Measurements from ENCODE around the gene FHDC1.

The FHDC1 gene

DNA sequence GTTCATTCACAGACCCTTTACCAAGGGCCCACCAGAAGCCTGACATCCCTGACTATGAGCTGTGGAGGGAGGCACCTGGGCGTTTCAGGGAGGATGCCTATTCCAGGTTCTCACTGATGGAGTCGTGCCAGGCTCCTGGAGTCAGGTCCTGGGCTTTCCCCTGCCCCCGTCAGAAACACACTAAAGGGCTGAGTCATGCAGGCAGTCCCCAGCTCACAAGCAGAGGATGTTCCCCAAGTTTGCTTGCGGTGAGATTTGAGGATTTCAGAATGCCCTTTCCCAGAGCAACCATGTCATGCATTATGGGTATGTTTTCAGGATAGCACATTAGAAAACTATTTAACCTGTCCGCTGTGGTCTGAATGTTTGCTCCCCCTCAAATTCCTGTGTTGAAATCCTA lies 45.2 kb downstream of the FHDC1 start:
- no peak overlapping the region for H3K27ac ChIP-seq (ENCODE audit: low read depth, low read length, poor library complexity, severe bottlenecking)
- H3K4me2 ChIP-seq (ENCODE audit: low read length) = no peak overlapping the region
- H3K4me3 ChIP-seq (ENCODE audit: low read depth, low read length, poor library complexity, severe bottlenecking) = no peak overlapping the region

DNA sequence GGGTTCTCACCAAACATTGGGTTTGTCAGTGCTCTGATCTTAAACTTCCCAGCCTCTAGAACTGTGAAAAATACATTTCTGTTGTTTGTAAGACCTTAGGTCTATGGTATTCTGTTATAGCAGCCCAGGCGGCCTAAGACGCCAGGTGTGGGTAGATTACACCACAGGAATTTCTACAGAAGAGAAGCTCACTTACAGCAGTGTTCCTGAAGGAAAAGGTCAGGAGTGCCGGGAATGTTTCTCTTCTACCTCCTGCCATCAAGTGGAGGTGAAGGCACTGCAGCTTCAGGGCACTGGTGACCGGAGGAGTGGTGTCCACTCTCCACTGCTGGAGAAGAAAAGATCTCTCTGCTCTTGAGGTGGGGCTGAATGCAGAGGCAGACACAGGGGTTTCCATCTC lies 45.7 kb downstream of the FHDC1 start:
- Histone ChIP-seq H3K9me2 (ENCODE audit: low read depth, low read length) (no peaks in the 10 kb centered on the region), H3K27ac (ENCODE audit: low read depth, low read length, poor library complexity, severe bottlenecking) (no peak overlapping the region), H3K9ac (ENCODE audit: low read length) (no peak overlapping the region), H4K20me1 (ENCODE audit: insufficient read depth, low read length) (no peaks in the 10 kb centered on the region), H3K79me2 (ENCODE audit: insufficient read depth, low read length) (no peaks in the 10 kb centered on the region), H2AFZ (ENCODE audit: low read length) (no peak overlapping the region), H3K9me3 (ENCODE audit: low read length) (no peaks in the 10 kb centered on the region), H3K4me1 (ENCODE audit: insufficient read depth, low read length, severe bottlenecking) (no peaks in the 10 kb centered on the region), H3K4me3 (ENCODE audit: low read depth, low read length, poor library complexity, severe bottlenecking) (no peak overlapping the region), H3K36me3 (ENCODE audit: insufficient read depth, low read length) (no peaks in the 10 kb centered on the region), H3F3A (ENCODE audit: insufficient read depth, low read length) (no peaks in the 10 kb centered on the region), H3K4me2 (ENCODE audit: low read length) (no peak overlapping the region), H3K27me3 (ENCODE audit: insufficient read depth, low read length) (no peaks in the 10 kb centered on the region; the same call in none of the 2 replicates)
- TF ChIP-seq EZH2 (IDR thresholded peaks at IDR 0.05; ENCODE audit: borderline replicate concordance, low read length) (no peak), CTCF (IDR thresholded peaks at IDR 0.05; ENCODE audit: low read length) (no peak)

More for the DNA sequence above, 45.2 kb downstream of the FHDC1 start:
- Histone ChIP-seq H3K9me3 (ENCODE audit: low read length) (no peaks in the 10 kb centered on the region), H3K36me3 (ENCODE audit: insufficient read depth, low read length) (no peaks in the 10 kb centered on the region), H3F3A (ENCODE audit: insufficient read depth, low read length) (no peaks in the 10 kb centered on the region), H3K4me1 (ENCODE audit: insufficient read depth, low read length, severe bottlenecking) (no peaks in the 10 kb centered on the region), H3K79me2 (ENCODE audit: insufficient read depth, low read length) (no peaks in the 10 kb centered on the region), H3K9me2 (ENCODE audit: low read depth, low read length) (no peaks in the 10 kb centered on the region), H3K9ac (ENCODE audit: low read length) (no peak overlapping the region), H2AFZ (ENCODE audit: low read length) (no peak overlapping the region), H4K20me1 (ENCODE audit: insufficient read depth, low read length) (no peaks in the 10 kb centered on the region), H3K27me3 (ENCODE audit: insufficient read depth, low read length) (no peaks in the 10 kb centered on the region; the same call in none of the 2 replicates)
- TF ChIP-seq CTCF (IDR thresholded peaks at IDR 0.05; ENCODE audit: low read length) = no peak
- TF ChIP-seq EZH2 (IDR thresholded peaks at IDR 0.05; ENCODE audit: borderline replicate concordance, low read length) = no peak

- H3K4me1 ChIP-seq (ENCODE audit: insufficient read depth, low read length, severe bottlenecking) = no peaks in the 10 kb centered on the region
- no peaks in the 10 kb centered on the region for H3K79me2 ChIP-seq (ENCODE audit: insufficient read depth, low read length)
- H2AFZ ChIP-seq (ENCODE audit: low read length) = no peak overlapping the region
- no peaks in the 10 kb centered on the region for H3K9me3 ChIP-seq (ENCODE audit: low read length)
- H4K20me1 ChIP-seq (ENCODE audit: insufficient read depth, low read length) = no peaks in the 10 kb centered on the region
- H3K27ac ChIP-seq (ENCODE audit: low read depth, low read length, poor library complexity, severe bottlenecking) = no peak overlapping the region
- H3K36me3 ChIP-seq (ENCODE audit: insufficient read depth, low read length) = no peaks in the 10 kb centered on the region
- no peaks in the 10 kb centered on the region for H3F3A ChIP-seq (ENCODE audit: insufficient read depth, low read length)
- no peak overlapping the region for H3K4me3 ChIP-seq (ENCODE audit: low read depth, low read length, poor library complexity, severe bottlenecking)
- H3K4me2 ChIP-seq (ENCODE audit: low read length) = no peak overlapping the region
- H3K9me2 ChIP-seq (ENCODE audit: low read depth, low read length) = no peaks in the 10 kb centered on the region
- TF ChIP-seq CTCF (IDR thresholded peaks at IDR 0.05; ENCODE audit: low read length) (no peak), EZH2 (IDR thresholded peaks at IDR 0.05; ENCODE audit: borderline replicate concordance, low read length) (no peak)
- no peak overlapping the region for H3K9ac ChIP-seq (ENCODE audit: low read length)
- H3K27me3 ChIP-seq (ENCODE audit: insufficient read depth, low read length) = no peaks in the 10 kb centered on the region; the same call in none of the 2 replicates
Observed at GRCh38 chr4:152983221-152983620, 47.1 kb downstream of the FHDC1 start.

Data from OCI-LY1 (cell line).